DMS 273 (cell line): ENCODE results near the gene ZNF525.
A peak's percentile ranks its signal among the peaks of the same experiment; 100 is the strongest.
"Not testable (repeated sequence)": the region's sequence is repeated elsewhere in the genome, so short reads cannot be mapped to it uniquely, and the experiment has no call there.

ENCODE experiments used
- DNase-seq: peaks from one replicate; lab custom pipeline; 2025; ENCODE audit not compliant: unreplicated experiment; lab: John Stamatoyannopoulos, UW

ZNF525 gene

GRCh38 chr19:53394974-53395839 is 29.7 kb downstream of the ZNF525 start, which contains the start of gene ZNF765:
ZNF765 (plus strand) TSS chr19:53395149; CDS start chr19:53398016, 2,867 bp downstream.
- DNase-seq = peak; percentile 96

GRCh38 chr19:53395840-53396524 is 30.5 kb downstream of the ZNF525 start:
- DNase-seq = not testable (repeated sequence)

- DNase-seq = no peak
Observed at GRCh38 chr19:53396525-53396868, 31.0 kb downstream of the ZNF525 start.

- not testable (repeated sequence) for DNase-seq
Observed at GRCh38 chr19:53397918-53398317, 32.4 kb downstream of the ZNF525 start.

DNA sequence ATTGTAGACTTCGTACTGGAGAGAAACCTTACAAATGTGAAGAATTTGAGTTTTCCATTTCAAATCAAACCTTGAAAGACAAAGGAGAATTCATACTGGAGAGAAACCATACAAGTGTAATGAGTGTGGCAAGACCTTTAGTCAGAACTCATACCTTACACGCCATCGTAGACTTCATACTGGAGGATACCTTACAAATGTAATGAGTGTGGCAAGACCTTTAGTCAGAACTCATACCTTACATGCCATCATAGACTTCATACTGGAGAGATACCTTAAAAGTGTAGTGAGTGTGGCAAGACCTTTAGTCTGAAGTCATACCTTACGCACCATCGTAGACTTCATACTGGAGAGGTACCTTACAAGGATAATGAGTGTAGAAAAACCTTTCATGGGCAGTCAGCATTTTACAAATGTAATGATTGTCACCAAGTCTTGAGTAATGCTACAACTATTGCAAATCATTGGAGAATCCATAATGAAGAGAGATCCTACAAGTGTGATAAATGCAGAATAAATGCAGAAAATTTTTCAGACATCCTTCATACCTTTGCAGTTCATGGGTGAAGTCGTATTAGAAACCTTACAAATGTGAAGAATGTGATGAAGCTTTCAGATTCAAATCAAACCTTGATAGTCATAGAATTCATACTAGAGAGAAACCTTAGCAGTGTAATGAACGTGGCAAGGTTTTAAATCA is 44.1 kb downstream of the ZNF525 start:
- no peak for DNase-seq

DNA sequence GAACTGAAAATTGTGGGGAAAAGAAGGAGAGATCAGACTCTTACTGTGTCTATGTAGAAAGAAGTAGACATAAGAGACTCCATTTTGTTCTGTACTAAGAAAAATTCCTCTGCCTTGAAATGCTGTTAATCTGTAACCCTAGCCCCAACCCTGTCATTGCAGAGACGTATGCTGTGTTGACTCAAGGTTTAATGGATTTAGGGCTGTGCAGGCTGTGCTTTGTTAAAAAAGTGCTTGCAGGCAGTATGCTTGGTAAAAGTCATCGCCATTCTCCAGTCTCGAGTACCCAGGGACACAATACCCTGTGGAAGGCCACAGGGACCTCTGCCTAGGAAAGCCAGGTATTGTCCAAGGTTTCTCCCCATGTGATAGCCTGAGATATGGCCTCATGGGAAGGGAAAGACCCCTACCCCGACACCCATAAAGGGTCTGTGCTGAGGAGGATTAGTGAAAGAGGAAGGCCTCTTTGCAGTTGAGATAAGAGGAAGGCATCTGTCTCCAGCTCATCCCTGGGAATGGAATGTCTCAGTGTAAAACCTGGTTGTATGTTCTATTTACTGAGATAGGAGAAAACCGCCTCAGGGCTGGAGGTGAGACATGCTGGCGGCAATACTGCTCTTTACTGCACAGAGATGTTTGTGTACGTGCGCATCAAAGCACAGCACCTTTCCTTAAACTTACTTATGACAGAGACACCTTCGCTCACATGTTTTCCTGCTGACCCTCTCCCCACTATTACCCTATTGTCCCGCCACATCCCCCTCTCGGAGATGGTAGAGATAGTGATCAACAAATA is 55.2 kb downstream of the ZNF525 start:
- DNase-seq = not testable (repeated sequence)

DNA sequence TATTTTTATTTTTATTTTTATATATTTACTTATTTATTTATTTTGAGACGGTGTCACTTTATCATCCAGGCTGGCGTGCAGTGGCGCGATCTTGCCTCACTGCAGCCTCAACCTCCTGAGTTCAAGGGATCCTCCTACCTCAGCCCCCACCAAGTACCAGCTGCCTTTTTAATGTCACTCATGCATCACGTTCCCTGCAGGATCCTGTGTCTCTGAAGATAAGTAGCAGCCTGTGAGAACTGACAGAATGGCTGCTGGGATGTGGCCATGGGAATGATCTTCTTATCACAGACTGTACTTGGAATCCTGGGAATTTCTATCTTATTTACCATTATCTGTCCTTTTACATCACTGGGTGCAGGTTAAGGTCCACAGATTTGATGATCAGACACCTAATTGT is 57.0 kb downstream of the ZNF525 start:
- no peak for DNase-seq

GRCh38 chr19:53423074-53423473 is 57.6 kb downstream of the ZNF525 start:
- DNase-seq = not testable (repeated sequence)

DNA sequence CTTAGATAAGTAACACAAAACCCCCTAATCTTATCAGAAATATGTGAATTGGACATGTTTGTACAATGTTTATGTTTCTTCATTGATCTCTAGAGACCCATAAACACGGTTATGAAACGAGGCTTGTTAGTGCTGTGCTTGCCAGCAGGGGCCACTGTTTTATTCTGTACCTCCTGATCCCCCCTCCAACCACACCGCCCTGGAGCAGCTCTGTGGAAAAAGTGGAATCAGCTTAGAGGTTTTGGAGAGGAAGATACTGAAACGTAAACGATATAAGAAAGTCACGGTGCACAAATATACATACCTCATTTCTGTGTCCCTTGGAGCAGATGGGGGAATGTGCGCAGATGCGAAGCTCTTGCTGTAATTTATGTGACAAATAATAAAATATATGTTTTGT is 58.2 kb downstream of the ZNF525 start:
- DNase-seq = peak; percentile 23

DNA sequence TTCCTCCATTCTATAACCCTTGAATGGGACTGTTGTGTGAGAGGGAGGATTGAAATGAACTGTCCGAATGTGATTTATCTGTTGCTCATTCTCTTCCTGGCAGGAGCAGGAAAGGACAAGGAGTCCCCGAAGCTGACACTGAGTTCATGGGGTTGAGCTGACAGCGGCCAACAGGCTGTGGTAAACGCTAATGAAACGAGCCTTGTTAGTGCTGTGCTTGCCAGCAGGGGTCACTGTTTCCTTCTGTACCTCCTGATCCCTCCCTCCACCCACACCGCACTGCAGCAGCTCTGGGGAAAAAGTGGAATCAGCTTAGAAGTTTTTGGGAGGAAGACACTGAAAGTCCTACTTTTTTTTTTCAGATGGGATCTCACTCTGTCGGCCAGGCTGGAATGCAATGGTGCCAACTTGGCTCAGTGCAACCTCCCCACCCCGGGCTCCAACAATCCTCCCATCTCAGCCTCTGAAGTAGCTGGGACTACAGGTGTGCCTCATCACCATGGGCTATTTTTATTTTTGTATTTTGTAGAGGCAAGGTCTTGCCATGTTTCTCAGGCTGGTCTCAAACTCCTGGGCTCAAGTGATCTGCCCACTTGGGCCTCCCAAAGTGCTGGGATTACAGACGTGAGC is 59.6 kb downstream of the ZNF525 start:
- DNase-seq = peak; percentile 70

DNA sequence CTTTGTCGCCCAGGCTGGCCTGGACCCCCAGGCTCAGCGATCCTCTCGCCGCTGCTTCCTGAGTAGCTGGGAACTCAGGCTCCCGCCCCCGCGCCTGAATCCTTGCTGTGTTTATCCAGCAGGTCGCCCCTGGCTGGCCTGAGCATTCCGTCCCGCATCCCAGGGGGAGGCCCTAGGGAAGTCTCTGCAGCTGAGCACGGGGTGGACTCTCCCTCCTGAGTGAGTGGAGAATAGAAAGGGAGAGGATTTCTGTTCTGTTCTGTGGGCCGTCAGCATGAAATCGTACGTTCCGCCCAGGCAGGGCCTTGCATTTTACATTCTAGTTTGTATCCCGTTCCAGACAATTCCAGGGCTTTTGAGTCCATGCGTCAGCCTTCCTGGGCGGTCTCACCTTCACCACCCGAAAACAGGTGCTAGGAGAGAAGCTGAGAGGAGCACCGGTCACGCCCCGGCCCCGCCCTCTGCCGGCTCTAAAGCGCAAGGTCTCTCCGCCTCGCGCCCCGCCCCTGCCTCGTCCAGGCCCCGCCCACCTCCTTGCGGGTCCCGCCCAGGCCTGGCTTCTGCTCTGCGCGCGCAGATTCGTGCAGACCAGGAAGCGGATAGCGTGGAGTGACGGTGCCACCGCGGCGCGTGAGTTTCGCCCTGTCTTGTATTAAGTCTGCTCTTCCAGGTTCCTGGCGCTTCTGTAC is 66.0 kb downstream of the ZNF525 start, which contains the start of gene ZNF761:
Gene ZNF761, plus strand, starts transcription at position 586 of the 689 bp plus-strand sequence. CDS start 15,285 bp downstream, outside the sequence.
- peak; percentile 96 for DNase-seq

DNA sequence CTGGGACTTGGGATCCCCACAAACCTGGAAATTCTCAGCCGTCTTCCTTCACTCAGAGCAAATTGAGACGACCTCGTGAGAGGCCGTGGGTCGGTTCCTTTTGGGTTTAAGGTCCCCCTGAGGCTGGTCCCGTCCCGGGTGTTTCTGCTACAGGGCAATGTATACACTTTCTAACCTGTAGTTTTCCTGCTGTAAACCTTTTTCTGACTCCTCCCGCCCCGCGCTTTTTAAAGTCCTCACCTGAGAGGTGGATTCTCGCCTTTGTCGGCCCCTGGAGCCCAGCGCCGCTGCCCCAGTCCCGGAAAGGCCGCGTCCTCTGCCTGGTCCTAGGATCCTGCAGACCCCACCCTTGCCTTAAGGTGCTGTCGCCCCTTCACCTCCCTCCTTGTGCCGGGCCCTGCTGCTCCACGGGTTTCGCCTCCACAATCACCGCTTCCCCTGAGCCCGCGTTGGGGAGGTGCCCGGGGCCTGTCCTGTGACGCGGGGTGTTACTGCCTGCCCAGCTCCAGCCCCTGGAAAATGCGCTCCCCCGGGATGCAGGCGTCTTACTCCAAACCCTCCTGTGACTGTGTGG is 66.7 kb downstream of the ZNF525 start:
- DNase-seq = peak; percentile 51
